ENCODE measurements around the gene UBE2J1. TPM values are rescaled to one million over a fixed set of nuclear protein-coding genes. Genes with fewer than 3 reads are reported as not detected.

UBE2J1 gene
- total and polyA plus RNA-seq, 4 donors = 14.7 to 26.4 (median 18.0) TPM

DNA sequence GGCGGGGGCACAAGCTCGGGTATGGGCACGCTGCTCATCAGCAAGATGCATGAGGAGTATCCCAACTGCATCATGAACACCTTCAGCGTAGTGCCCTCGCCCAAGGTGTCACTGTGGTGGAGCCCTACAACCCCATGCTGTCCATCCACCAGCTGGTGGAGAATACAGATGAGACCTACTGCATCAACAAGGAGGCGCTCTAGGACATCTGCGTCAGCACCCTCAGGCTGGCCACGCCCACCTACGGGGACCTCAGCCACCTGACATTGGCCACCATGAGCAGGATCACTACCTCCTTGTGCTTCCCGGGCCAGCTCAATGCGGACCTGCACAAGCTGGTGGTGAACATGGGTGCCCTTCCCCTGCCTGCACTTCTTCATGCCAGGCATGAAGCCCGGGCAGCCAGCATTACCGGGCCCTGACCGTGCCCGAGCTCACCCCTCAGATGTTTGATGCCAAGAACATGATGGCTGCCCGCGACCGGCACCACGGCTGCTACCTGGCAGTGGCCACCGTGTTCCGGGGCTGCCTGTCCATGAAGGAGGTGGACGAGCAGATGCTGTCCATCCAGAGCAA lies 50.2 kb downstream of the UBE2J1 start:
- Histone ChIP-seq H3K36me3 (ENCODE audit: control insufficient read depth in 4 of 4, insufficient read depth in 3 of 4, low read depth in 1 of 4, low read length in 3 of 4) (no peaks in the 10 kb centered on the region), H3K4me1 (ENCODE audit: control insufficient read depth in 4 of 4, insufficient read depth in 4 of 4, low read length in 3 of 4) (no peaks in the 10 kb centered on the region), H3K4me3 (ENCODE audit: low read depth in 1 of 3, low read length in 3 of 3) (no peak overlapping the region), H3K9ac (ENCODE audit: low read depth in 1 of 2, low read length in 2 of 2) (no peak overlapping the region), H3K9me3 (ENCODE audit: control insufficient read depth in 4 of 4, low read length in 3 of 4) (no peaks in the 10 kb centered on the region), H3K27ac (ENCODE audit: low read depth in 1 of 2, low read length in 2 of 2) (no peak overlapping the region), H3K27me3 (ENCODE audit: control insufficient read depth in 4 of 4, insufficient read depth in 4 of 4, low read length in 3 of 4) (no peaks in the 10 kb centered on the region)
- DNase-seq (ENCODE audit: low spot score) = no peak
- TF ChIP-seq FOXA1 (IDR thresholded peaks at IDR 0.05) (no peak), YY1 (IDR thresholded peaks at IDR 0.05) (no peak), SP1 (IDR thresholded peaks at IDR 0.05) (no peak), GABPA (IDR thresholded peaks at IDR 0.05 in 1 of 2, conservative IDR thresholded peaks at IDR 0.05 in 1 of 2) (no peak), RXRA (IDR thresholded peaks at IDR 0.05) (no peak), RAD21 (IDR thresholded peaks at IDR 0.05) (no peak), TAF1 (conservative IDR thresholded peaks at IDR 0.05) (no peak), NR2F2 (IDR thresholded peaks at IDR 0.05) (no peak), EGR1 (IDR thresholded peaks at IDR 0.05; ENCODE audit: low read depth in 2 of 2) (no peak), HNF4G (IDR thresholded peaks at IDR 0.05) (no peak), FOXA2 (IDR thresholded peaks at IDR 0.05) (no peak), HNF4A (conservative IDR thresholded peaks at IDR 0.05) (no peak), JUND (IDR thresholded peaks at IDR 0.05) (no peak)
- TF ChIP-seq, protein P1, sequence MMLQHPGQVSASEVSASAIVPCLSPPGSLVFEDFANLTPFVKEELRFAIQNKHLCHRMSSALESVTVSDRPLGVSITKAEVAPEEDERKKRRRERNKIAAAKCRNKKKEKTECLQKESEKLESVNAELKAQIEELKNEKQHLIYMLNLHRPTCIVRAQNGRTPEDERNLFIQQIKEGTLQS (IDR thresholded peaks at IDR 0.05) = no peak
- TF ChIP-seq, protein P2, sequence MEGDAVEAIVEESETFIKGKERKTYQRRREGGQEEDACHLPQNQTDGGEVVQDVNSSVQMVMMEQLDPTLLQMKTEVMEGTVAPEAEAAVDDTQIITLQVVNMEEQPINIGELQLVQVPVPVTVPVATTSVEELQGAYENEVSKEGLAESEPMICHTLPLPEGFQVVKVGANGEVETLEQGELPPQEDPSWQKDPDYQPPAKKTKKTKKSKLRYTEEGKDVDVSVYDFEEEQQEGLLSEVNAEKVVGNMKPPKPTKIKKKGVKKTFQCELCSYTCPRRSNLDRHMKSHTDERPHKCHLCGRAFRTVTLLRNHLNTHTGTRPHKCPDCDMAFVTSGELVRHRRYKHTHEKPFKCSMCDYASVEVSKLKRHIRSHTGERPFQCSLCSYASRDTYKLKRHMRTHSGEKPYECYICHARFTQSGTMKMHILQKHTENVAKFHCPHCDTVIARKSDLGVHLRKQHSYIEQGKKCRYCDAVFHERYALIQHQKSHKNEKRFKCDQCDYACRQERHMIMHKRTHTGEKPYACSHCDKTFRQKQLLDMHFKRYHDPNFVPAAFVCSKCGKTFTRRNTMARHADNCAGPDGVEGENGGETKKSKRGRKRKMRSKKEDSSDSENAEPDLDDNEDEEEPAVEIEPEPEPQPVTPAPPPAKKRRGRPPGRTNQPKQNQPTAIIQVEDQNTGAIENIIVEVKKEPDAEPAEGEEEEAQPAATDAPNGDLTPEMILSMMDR (IDR thresholded peaks at IDR 0.05; ENCODE audit: low read depth, low read length, missing input control) = no peak
- TF ChIP-seq, protein P3, sequence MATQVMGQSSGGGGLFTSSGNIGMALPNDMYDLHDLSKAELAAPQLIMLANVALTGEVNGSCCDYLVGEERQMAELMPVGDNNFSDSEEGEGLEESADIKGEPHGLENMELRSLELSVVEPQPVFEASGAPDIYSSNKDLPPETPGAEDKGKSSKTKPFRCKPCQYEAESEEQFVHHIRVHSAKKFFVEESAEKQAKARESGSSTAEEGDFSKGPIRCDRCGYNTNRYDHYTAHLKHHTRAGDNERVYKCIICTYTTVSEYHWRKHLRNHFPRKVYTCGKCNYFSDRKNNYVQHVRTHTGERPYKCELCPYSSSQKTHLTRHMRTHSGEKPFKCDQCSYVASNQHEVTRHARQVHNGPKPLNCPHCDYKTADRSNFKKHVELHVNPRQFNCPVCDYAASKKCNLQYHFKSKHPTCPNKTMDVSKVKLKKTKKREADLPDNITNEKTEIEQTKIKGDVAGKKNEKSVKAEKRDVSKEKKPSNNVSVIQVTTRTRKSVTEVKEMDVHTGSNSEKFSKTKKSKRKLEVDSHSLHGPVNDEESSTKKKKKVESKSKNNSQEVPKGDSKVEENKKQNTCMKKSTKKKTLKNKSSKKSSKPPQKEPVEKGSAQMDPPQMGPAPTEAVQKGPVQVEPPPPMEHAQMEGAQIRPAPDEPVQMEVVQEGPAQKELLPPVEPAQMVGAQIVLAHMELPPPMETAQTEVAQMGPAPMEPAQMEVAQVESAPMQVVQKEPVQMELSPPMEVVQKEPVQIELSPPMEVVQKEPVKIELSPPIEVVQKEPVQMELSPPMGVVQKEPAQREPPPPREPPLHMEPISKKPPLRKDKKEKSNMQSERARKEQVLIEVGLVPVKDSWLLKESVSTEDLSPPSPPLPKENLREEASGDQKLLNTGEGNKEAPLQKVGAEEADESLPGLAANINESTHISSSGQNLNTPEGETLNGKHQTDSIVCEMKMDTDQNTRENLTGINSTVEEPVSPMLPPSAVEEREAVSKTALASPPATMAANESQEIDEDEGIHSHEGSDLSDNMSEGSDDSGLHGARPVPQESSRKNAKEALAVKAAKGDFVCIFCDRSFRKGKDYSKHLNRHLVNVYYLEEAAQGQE (IDR thresholded peaks at IDR 0.05) = no peak
- TF ChIP-seq, protein P4, sequence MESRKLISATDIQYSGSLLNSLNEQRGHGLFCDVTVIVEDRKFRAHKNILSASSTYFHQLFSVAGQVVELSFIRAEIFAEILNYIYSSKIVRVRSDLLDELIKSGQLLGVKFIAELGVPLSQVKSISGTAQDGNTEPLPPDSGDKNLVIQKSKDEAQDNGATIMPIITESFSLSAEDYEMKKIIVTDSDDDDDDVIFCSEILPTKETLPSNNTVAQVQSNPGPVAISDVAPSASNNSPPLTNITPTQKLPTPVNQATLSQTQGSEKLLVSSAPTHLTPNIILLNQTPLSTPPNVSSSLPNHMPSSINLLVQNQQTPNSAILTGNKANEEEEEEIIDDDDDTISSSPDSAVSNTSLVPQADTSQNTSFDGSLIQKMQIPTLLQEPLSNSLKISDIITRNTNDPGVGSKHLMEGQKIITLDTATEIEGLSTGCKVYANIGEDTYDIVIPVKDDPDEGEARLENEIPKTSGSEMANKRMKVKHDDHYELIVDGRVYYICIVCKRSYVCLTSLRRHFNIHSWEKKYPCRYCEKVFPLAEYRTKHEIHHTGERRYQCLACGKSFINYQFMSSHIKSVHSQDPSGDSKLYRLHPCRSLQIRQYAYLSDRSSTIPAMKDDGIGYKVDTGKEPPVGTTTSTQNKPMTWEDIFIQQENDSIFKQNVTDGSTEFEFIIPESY (IDR thresholded peaks at IDR 0.05) = no peak
- TF ChIP-seq, protein P5, sequence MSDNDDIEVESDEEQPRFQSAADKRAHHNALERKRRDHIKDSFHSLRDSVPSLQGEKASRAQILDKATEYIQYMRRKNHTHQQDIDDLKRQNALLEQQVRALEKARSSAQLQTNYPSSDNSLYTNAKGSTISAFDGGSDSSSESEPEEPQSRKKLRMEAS (IDR thresholded peaks at IDR 0.05) = no peak
- WGBS = 89% methylated on average over 22 of the region's 22 CpGs

Measured in liver (tissue), 9 donors.